GM18861 (cell line): Measurements from ENCODE around the gene ST6GALNAC4.
"Not testable (repeated sequence)": the region's sequence is repeated elsewhere in the genome, so short reads cannot be mapped to it uniquely, and the experiment has no call there.

Source experiments
- ATAC-seq: cut with Tn5 transposase; IDR thresholded peaks from one replicate; pipeline ENCODE4 v1.9.1; 2021; ENCODE audit not compliant: unreplicated experiment

Gene ST6GALNAC4

GRCh38 chr9:127874301-127875221, 42.3 kb downstream of the ST6GALNAC4 start:
- ATAC-seq, result no peak

DNA sequence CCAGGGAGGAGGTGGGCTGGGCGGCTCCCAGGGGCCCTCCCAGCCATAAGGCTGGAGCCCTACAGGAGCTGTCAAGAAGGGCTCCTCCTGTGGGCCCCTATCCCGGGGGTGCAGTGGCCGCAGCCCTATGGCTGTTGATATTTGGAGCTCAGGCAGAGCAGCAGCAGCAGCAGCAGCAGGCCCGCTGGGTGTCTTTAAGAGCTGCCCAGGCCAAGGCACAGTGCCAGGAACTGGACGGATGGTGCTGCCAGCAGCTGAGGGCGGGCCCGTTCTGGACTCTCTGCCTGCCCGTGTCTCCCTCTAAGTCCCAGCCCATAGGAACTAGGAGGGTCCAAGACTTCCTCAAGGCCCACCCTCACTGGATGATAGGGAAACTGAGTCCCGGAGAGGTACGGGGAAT, 43.0 kb downstream of the ST6GALNAC4 start:
- ATAC-seq, result no peak

GRCh38 chr9:127873223-127873691, 43.6 kb downstream of the ST6GALNAC4 start:
- no peak for ATAC-seq

GRCh38 chr9:127872369-127873222, 44.2 kb downstream of the ST6GALNAC4 start:
- no peak for ATAC-seq

- no peak for ATAC-seq
Observed at GRCh38 chr9:127871531-127871930, 45.3 kb downstream of the ST6GALNAC4 start.

GRCh38 chr9:127870887-127871286, 46.0 kb downstream of the ST6GALNAC4 start:
- no peak for ATAC-seq

GRCh38 chr9:127870153-127870491, 46.7 kb downstream of the ST6GALNAC4 start:
- ATAC-seq, result not testable (repeated sequence)

GRCh38 chr9:127869310-127870152, 47.3 kb downstream of the ST6GALNAC4 start:
- peak; percentile 41 for ATAC-seq

DNA sequence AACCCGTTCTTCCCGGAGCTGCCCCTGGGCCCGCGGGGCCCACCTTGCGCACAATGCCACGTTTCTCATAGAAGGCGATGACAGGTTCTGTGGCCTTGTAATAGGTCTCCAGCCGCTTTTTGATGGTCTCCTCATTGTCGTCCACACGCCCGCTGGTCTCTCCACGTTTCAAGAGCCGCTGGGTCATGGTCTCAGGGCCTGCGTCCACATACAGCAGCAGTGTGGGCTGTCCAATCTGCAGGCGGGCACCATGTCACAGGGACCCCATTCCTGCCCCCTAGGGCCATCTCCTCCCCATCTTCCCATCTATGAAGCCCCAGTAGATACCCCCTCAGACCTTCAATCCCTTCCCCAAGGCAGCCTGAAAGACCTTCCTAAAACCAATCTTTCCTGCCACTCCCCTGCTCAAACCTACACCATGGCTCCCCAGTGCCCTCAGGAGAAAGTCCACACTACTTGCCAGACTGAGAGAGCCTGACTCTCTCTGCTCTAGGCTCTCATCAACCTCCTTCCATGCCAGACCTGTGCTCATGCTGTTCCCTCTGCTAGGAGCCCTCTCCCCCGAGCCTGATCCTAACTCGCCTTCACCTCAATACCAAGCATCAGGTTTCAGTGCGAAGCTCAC, 48.5 kb downstream of the ST6GALNAC4 start:
- no peak for ATAC-seq

DNA sequence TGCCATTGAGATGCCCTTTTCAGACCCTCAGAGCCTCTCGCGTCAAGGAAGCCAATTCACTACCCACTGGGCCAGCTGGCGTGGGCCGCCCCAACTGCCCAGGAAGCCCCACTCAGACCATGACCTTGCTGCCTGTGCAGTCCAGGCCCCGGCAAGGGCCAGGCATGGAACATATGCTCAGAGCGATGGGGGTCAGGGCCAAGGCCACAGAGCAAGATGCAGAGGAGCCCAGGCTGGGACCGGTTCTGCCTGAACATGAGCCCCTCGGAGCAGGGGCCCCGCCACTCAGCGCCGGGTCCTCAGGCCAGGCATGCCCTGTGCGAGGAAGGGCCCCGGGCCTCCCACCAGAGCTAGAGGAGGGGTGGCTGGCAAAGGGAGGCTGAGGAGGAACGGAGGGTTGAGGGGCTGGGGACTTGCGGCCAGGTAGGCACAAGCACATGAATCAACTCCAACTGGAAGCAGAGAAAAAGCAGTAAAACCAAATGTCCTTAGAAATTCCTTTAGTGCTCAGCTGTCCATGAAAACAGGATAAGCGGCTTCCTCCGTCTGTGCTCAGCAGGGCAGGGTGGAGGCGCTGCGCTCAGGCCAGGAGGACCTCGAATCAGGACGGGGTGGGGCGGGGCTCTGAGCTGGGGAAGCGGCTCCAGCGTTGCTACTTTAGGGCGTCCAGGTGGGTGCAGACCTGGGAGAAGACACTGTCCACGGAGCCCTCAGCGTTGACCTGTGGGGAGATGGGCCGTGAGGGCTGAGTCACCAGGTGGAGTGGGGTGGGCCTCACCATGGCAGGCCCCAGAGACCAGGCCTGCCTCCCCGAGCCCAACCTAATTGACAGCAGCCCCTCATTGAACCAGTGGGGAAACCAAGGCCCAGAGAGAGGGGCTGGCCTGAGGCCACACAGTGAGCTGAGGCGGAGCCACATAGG, 49.2 kb downstream of the ST6GALNAC4 start:
- ATAC-seq, result no peak

DNA sequence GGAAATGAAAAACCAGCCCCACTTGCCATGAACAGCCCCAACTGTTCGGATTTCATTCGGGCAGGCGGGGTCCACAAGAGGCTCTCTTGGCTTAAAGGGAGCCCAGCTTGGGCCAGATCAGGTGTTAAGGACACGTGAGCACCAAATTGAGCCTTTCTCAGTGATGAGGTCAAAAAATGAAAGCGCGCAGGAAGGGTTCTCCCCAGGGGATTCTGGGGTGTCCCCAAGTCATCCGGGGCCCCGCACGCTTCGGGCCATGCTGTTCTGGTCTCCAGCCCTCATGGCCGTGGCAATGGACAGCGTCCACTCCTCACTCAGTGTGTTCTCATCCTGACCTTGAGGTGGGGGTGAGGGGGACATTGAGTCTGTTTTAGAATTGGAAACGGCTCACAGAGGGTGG, 50.3 kb downstream of the ST6GALNAC4 start:
- peak; percentile 33 for ATAC-seq

- ATAC-seq, result no peak
Observed at GRCh38 chr9:127865645-127866464, 51.0 kb downstream of the ST6GALNAC4 start.

GRCh38 chr9:127863191-127863621, 53.6 kb downstream of the ST6GALNAC4 start:
- ATAC-seq, result no peak

GRCh38 chr9:127862075-127863011, 54.5 kb downstream of the ST6GALNAC4 start:
- ATAC-seq, result no peak

DNA sequence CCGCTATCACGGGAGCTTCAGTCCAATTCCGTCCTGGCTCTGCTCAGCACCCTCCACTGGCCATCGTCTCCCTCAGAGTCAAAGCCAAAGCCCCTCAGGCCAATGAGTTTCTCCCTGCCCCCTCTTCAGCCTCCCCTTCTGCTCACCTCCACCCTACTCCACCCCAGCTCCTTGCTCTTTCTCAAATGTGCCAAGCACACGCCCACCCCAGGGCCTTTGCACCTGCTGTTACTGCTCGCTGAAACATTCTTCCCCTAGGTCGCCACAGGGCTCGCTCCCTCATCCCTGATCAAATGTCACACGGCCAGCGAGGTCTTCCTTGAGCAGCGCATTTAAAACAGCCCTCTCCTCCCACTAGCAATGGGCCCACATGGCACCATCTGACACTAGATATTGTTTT, 56.1 kb downstream of the ST6GALNAC4 start:
- no peak for ATAC-seq

- ATAC-seq, result no peak
Observed at GRCh38 chr9:127860260-127860659, 56.6 kb downstream of the ST6GALNAC4 start.

- no peak for ATAC-seq
Observed at GRCh38 chr9:127858041-127858512, 58.8 kb downstream of the ST6GALNAC4 start.
